Glutamatergic neuron (in vitro differentiated cells): Measurements from ENCODE around the gene MRPL19. TPM values are rescaled to one million over a fixed set of nuclear protein-coding genes. Genes with fewer than 3 reads are reported as not detected.

Experiments
- DNase-seq: peaks from one replicate; pipeline ENCODE4 v3.0.0; 2022
- H3K27ac Mint-ChIP-seq: one replicate; pipeline ENCODE4 v1.8.0; 2020; ENCODE audit warnings: mild to moderate bottlenecking, mixed read lengths, inconsistent platforms; ENCODE audit not compliant: unreplicated experiment
- H3K27me3 Mint-ChIP-seq: one replicate; pipeline ENCODE4 v1.8.0; 2020; ENCODE audit warnings: mild to moderate bottlenecking, moderate library complexity, mixed read lengths, inconsistent platforms; ENCODE audit not compliant: unreplicated experiment
- H3K36me3 Mint-ChIP-seq: one replicate; pipeline ENCODE4 v1.8.0; 2020; ENCODE audit warnings: mild to moderate bottlenecking, mixed read lengths, inconsistent platforms; ENCODE audit not compliant: unreplicated experiment
- H3K4me1 Mint-ChIP-seq: one replicate; pipeline ENCODE4 v1.8.0; 2020; ENCODE audit warnings: mild to moderate bottlenecking, low read depth, mixed read lengths, inconsistent platforms; ENCODE audit not compliant: unreplicated experiment
- H3K4me3 Mint-ChIP-seq: one replicate; pipeline ENCODE4 v1.8.0; 2020; ENCODE audit warnings: mild to moderate bottlenecking, mixed read lengths, inconsistent platforms; ENCODE audit not compliant: unreplicated experiment
- H3K9me3 Mint-ChIP-seq: one replicate; pipeline ENCODE4 v1.8.0; 2020; ENCODE audit warnings: mild to moderate bottlenecking, moderate library complexity, mixed read lengths, inconsistent platforms; ENCODE audit not compliant: unreplicated experiment
- total RNA-seq: library from RNA; stranded (reverse); fragmentation: NEBNext Ultra II Directional; extraction: Animal tissue kit (Norgen Biotek cat#: 25700); gene quantifications from one replicate; pipeline ENCODE4 v1.2.1, GENCODE V29; 2021; ENCODE audit not compliant: unreplicated experiment
- TF ChIP-seq, protein P1 (sequence below): fragments of 200-600 bp; sonication (generic); IDR thresholded peaks from one replicate; pipeline ENCODE4 v1.5.0; 2021; ENCODE audit not compliant: partially characterized antibody, unreplicated experiment

MRPL19 gene
- total RNA-seq, 1 donor from 2014 or later: 44.6 TPM

DNA sequence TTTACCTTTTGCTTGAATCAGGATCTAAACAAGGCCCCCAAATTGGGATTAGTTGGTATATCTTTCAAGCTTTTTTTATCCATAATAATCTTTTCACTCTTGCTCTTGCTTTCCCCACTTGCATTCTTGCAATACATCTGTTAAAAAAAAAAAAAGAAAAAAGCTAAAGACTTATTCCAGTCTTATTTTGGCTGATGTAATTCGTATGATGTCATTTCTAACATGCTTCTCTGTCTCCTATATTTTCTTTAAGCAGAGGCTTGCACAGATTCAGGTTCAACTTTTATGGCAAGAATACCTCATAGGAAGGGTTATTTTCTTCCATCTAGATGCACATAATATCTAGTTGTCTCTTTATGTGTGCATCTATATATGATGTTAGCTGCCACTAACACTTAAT, 73.9 kb downstream of the MRPL19 start:
- Mint-ChIP-seq H3K27ac (no peak overlapping the region), H3K27me3 (peaks cover 2% of the 10 kb centered on the region), H3K36me3 (no peaks in the 10 kb centered on the region), H3K4me1 (no peaks in the 10 kb centered on the region), H3K9me3 (no peaks in the 10 kb centered on the region), H3K4me3 (no peak overlapping the region)
- DNase-seq: no peak
- TF ChIP-seq, protein P1, sequence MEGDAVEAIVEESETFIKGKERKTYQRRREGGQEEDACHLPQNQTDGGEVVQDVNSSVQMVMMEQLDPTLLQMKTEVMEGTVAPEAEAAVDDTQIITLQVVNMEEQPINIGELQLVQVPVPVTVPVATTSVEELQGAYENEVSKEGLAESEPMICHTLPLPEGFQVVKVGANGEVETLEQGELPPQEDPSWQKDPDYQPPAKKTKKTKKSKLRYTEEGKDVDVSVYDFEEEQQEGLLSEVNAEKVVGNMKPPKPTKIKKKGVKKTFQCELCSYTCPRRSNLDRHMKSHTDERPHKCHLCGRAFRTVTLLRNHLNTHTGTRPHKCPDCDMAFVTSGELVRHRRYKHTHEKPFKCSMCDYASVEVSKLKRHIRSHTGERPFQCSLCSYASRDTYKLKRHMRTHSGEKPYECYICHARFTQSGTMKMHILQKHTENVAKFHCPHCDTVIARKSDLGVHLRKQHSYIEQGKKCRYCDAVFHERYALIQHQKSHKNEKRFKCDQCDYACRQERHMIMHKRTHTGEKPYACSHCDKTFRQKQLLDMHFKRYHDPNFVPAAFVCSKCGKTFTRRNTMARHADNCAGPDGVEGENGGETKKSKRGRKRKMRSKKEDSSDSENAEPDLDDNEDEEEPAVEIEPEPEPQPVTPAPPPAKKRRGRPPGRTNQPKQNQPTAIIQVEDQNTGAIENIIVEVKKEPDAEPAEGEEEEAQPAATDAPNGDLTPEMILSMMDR: no peak

DNA sequence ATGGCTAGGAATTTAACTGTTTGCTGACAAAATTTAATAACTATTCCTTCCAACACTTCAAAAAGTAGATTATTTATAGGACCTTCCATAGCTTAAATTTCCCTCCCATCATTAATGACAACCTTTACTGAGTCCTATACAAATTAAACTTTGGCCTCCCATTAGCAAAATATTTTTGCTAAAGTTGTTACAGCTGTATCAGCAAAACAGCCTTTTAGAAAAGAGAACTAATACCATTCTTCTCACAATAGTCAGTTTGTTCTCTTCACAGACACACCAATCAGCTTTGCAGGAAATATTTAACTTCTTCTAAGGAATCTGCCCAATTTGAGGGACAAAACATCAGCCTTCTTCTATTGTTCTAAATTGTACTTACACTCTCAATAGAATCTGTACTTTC, 76.1 kb downstream of the MRPL19 start:
- H3K27me3 Mint-ChIP-seq: peaks cover 2% of the 10 kb centered on the region
- no peak for DNase-seq
- TF ChIP-seq, protein P1: no peak
- no peaks in the 10 kb centered on the region for H3K36me3 Mint-ChIP-seq
- no peak overlapping the region for H3K27ac Mint-ChIP-seq
- H3K4me1 Mint-ChIP-seq: no peaks in the 10 kb centered on the region
- peaks cover 1% of the 10 kb centered on the region for H3K9me3 Mint-ChIP-seq
- no peak overlapping the region for H3K4me3 Mint-ChIP-seq

DNA sequence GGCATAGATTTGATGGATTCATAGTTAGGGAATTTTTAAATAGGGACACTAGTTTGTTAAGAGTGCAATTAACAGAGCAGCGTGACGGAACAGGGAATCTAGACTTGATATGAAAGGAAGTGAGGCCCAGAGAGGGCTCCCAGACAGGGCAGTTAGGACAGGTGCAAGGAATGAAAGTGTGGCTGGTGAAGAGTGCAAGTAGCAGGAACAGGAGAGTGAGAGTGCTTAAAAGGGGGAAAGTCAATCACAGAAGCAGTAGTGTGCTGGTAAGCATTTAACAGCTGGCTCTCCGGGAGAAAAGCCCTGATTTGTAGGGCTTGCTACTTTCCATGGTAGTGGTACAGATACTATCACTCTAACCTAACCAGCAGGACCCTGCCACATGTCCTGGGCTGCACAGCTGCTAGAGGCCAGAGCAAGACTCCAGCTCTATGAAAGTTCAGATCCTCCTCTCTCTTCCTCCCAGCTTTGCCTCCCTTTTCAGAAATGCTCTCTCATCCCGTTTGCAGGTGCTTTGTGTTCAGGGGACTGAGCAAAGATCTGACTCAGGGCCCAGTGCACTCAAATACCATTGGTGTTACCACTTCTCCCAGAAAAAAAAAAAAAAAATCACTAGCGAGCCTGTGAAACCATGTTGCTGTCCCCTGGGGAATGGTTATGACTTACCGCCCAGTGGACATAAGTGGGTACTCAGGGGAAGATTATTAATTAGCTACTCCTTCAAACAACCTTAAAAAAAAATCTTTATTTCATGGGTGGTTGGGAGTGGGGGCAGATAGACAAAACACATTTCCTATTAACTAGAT, 82.2 kb downstream of the MRPL19 start:
- Mint-ChIP-seq H3K4me1 (peaks cover 6% of the 10 kb centered on the region), H3K27me3 (peaks cover 1% of the 10 kb centered on the region), H3K27ac (no peak overlapping the region), H3K9me3 (peaks cover 1% of the 10 kb centered on the region), H3K36me3 (no peaks in the 10 kb centered on the region), H3K4me3 (no peak overlapping the region)
- TF ChIP-seq, protein P1: no peak
- no peak for DNase-seq

DNA sequence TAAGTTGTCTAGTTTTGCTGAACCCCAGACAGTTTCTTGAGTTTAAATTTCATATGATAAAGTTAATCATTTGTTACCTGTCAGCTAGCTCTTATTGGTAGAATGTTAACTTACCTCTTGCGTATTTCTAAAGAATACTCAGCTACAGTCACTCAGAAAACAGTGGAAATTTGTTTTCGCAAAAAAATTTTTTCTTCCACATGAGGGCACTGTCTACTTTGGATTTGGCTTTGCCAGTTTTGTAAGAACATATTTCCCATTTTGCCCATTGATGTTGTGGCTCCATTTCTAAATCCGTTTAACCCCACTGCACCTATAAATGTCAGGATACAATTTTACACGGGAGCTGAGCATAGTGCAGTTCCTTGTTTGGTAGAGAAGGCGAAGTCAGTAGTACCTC, 83.3 kb downstream of the MRPL19 start:
- H3K4me3 Mint-ChIP-seq: no peak overlapping the region
- no peak for DNase-seq
- no peak overlapping the region for H3K27ac Mint-ChIP-seq
- peaks cover 1% of the 10 kb centered on the region for H3K9me3 Mint-ChIP-seq
- TF ChIP-seq, protein P1: no peak
- H3K27me3 Mint-ChIP-seq: no peaks in the 10 kb centered on the region
- no peaks in the 10 kb centered on the region for H3K36me3 Mint-ChIP-seq
- H3K4me1 Mint-ChIP-seq: peaks cover 6% of the 10 kb centered on the region

DNA sequence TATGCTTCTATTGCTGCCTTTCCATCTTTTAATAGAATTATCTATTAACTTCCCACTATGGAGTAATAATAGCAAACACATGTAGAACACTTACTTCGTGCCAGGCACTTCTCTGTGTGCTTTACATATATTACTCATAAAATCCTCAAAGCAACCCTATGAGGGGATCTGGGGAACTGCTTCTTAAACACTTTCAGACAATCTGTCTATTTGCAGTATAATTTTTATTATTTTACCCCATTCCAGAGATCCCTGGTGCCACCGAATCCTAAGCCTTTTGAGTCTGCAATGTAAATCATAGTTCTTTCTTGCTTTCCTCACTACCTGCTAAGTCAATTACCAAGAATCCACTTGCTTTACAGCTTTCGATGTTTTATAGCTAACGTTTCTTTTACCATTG, 89.7 kb downstream of the MRPL19 start:
- no peak overlapping the region for H3K27ac Mint-ChIP-seq
- peaks cover 2% of the 10 kb centered on the region for H3K9me3 Mint-ChIP-seq
- H3K4me1 Mint-ChIP-seq: no peaks in the 10 kb centered on the region
- H3K36me3 Mint-ChIP-seq: no peaks in the 10 kb centered on the region
- H3K27me3 Mint-ChIP-seq: peaks cover 2% of the 10 kb centered on the region
- TF ChIP-seq, protein P1: no peak
- no peak overlapping the region for H3K4me3 Mint-ChIP-seq
- DNase-seq: no peak
